Thoracic aorta (tissue), 2 donors: ENCODE data around the gene ARHGAP18. TPM values are rescaled to one million over a fixed set of nuclear protein-coding genes. Genes with fewer than 3 reads are reported as not detected.
"Not testable (repeated sequence)": the region's sequence is repeated elsewhere in the genome, so short reads cannot be mapped to it uniquely, and the experiment has no call there.

Experiments used
- ATAC-seq: fragments of 150-250 bp; one replicate; pipeline ENCODE4 v1.8.0; 2017; ENCODE audit warnings: low read depth; ENCODE audit not compliant: insufficient number of reproducible peaks, low FRiP score
- DNase-seq: peaks from one replicate; pipeline ENCODE4 v3.0.0-alpha.2; 2020; ENCODE audit warnings: low spot score
- H3K27ac ChIP-seq, 2 donors: fragments of 200-600 bp; sonication (generic); 1 replicate in 1 of 2; 2 replicates in 1 of 2; pipeline ENCODE4 v1.5.1; 2016; ENCODE audit warnings: mild to moderate bottlenecking in 2 of 2, moderate library complexity in 2 of 2
- H3K27me3 ChIP-seq: fragments of 200-600 bp; sonication (generic); replicated peaks from 2 replicates; pipeline ENCODE4 v1.6.0; 2016; ENCODE audit warnings: mild to moderate bottlenecking; ENCODE audit not compliant: insufficient read depth
- H3K36me3 ChIP-seq: fragments of 200-600 bp; sonication (generic); one replicate; pipeline ENCODE4 v1.5.1; 2016
- H3K4me1 ChIP-seq, 2 donors: fragments of 200-600 bp; sonication (generic); 1 replicate in 1 of 2; 2 replicates in 1 of 2; pipeline versions ENCODE4 v1.5.1 to v1.6.0; 2016; ENCODE audit warnings: low read depth in 2 of 2, mild to moderate bottlenecking in 1 of 2; ENCODE audit not compliant: control insufficient read depth in 1 of 2
- H3K4me3 ChIP-seq: fragments of 200-600 bp; sonication (generic); 2 replicates; pipeline ENCODE4 v1.5.1; 2016; ENCODE audit warnings: mild to moderate bottlenecking
- H3K9me3 ChIP-seq: fragments of 200-600 bp; sonication (generic); 2 replicates; pipeline ENCODE4 v1.5.1; 2016
- total RNA-seq, 2 donors: library from RNA; depleted of rRNA; stranded (reverse); fragments of >200 nt; gene quantifications; one replicate each; pipeline versions ENCODE4 v1.1.0 to v1.2.3, GENCODE V29; 2016
- TF ChIP-seq, protein P1 (sequence below): fragments of 200-600 bp; sonication (generic); IDR thresholded peaks from one replicate; pipeline ENCODE4 v1.5.1; 2019; ENCODE audit warnings: antibody characterized with exemption

Gene ARHGAP18
- total RNA-seq, 2 donors from 2014 or later, result 24.8 to 37.0 TPM

DNA sequence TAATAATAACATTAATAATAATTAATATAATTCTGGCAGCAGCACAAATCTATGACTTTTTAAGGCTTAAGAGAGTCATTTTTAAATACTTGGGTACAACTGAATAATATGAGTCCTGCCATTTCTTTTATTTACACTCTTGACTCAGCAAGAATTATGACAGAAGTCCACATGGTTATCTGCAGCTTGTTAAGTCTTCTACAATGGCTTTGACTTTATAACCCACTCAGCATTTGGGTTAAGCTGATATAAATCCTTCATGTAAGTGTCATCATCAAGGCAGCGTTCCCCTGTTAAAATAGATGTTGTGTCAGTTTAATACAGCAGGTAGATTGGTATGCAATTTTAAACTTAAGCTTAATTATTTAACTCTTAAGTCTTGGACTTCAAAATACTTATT lies 131.7 kb downstream of the ARHGAP18 start:
- Histone ChIP-seq H3K4me3 (no peak overlapping the region), H3K27me3 (no peaks in the 10 kb centered on the region), H3K9me3 (no peaks in the 10 kb centered on the region), H3K27ac (no peak overlapping the region), H3K36me3 (no peaks in the 10 kb centered on the region), H3K4me1 (no peaks in the 10 kb centered on the region)
- TF ChIP-seq, protein P1, sequence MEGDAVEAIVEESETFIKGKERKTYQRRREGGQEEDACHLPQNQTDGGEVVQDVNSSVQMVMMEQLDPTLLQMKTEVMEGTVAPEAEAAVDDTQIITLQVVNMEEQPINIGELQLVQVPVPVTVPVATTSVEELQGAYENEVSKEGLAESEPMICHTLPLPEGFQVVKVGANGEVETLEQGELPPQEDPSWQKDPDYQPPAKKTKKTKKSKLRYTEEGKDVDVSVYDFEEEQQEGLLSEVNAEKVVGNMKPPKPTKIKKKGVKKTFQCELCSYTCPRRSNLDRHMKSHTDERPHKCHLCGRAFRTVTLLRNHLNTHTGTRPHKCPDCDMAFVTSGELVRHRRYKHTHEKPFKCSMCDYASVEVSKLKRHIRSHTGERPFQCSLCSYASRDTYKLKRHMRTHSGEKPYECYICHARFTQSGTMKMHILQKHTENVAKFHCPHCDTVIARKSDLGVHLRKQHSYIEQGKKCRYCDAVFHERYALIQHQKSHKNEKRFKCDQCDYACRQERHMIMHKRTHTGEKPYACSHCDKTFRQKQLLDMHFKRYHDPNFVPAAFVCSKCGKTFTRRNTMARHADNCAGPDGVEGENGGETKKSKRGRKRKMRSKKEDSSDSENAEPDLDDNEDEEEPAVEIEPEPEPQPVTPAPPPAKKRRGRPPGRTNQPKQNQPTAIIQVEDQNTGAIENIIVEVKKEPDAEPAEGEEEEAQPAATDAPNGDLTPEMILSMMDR, result no peak
- DNase-seq, result no peak
- ATAC-seq, result no peak

DNA sequence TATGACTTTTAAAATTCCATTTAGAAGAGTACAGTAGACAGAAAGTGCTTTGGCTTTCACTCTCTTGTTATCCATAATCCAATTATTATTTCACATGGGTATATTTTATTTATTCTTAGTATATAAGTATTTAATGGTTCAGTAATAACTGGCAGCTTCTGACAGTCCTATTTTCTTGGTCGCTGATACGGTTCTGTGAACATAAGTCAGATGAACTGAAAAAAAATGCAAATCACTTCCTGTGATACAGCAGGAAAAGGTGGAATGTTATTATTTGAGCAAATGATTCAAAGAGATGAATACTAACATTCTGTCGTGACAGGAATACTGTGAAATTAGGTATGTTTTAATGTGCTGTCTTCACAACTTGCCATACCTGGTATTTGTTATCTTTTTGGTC lies 132.3 kb downstream of the ARHGAP18 start:
- TF ChIP-seq, protein P1, result no peak
- DNase-seq (no peak), ATAC-seq (no peak)
- Histone ChIP-seq H3K4me1 (no peaks in the 10 kb centered on the region), H3K4me3 (no peak overlapping the region), H3K9me3 (no peaks in the 10 kb centered on the region), H3K27me3 (no peaks in the 10 kb centered on the region), H3K36me3 (no peaks in the 10 kb centered on the region), H3K27ac (no peak overlapping the region)

DNA sequence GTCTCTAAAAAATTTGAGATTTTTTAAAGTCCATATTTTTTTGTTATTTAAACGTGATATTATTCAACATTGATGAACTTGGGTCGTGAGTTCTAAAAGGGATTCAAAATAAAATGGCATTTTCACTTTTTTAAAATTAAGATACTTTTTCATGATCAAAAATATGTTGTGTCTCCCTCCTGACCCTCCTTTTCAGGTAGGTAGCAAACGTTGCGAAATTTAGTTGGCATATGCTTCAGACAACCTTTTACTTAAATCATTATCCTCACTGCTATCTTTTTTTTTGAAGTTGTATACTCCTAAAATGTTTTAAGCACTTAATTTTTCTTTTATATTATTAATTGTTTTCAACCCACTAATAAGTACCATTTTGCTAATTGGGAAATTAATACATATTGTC lies 133.5 kb downstream of the ARHGAP18 start:
- TF ChIP-seq, protein P1, result no peak
- Histone ChIP-seq H3K36me3 (no peaks in the 10 kb centered on the region), H3K27ac (no peak overlapping the region), H3K9me3 (no peaks in the 10 kb centered on the region), H3K4me1 (no peaks in the 10 kb centered on the region), H3K4me3 (no peak overlapping the region), H3K27me3 (no peaks in the 10 kb centered on the region)
- DNase-seq (no peak), ATAC-seq (no peak)

DNA sequence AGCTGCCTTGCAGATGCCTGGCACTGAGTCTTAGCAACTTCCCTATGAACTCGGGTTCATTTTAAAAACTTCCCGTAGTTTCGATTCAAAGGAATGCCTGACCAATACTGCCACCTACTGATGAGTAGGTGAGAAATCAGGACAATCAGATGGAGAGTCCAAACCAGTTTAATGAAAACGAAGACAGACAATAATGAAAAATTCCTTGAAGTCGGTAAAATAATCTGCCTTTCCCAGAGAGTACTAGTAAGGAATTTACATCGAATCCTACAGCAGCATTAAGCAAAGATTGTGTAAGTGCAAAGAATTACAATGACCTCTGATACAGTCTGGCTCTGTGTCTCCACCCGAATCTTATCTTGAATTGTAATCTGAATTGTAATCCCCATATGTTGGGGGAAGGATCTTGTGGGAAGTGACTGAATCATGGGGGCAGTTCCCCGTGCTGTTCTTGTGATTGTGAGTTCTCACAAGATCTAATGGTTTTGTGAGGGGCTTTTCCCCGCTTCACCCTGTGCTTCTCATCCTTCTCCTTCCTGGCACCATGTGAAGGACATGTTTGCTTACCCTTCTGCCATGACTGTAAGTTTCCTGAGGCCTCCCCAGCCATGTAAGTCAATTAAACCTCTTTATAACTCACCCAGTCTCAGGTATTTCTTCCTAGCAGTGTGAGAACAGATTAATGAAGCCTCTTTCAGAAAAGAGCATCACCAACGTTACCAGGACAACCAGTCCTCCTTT lies 134.4 kb downstream of the ARHGAP18 start:
- Histone ChIP-seq H3K4me1 (no peaks in the 10 kb centered on the region), H3K9me3 (no peaks in the 10 kb centered on the region), H3K4me3 (peak overlapping the region; percentile 66), H3K27ac (no peak overlapping the region), H3K27me3 (no peaks in the 10 kb centered on the region), H3K36me3 (no peaks in the 10 kb centered on the region)
- TF ChIP-seq, protein P1, result peak; percentile 55
- ATAC-seq (no peak), DNase-seq (no peak)

DNA sequence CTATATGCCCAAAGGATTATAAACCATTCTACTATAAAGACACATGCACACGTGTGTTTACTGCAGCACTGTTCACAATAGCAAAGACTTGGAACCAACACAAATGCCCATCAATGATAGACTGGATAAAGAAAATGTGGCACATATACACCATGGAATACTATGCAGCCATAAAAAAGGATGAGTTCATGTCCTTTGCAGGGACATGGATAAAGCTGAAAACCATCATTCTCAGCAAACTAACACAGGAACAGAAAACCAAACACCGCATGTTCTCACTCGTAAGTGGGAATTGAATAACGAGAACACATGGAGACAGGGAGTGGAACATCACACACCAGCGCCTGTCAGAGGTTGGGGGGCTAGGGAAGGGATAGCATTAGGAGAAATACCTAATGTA lies 135.4 kb downstream of the ARHGAP18 start:
- not testable (repeated sequence) for H3K27me3 ChIP-seq, H3K27ac ChIP-seq, DNase-seq, H3K4me3 ChIP-seq, H3K9me3 ChIP-seq, H3K4me1 ChIP-seq, H3K36me3 ChIP-seq, ATAC-seq

DNA sequence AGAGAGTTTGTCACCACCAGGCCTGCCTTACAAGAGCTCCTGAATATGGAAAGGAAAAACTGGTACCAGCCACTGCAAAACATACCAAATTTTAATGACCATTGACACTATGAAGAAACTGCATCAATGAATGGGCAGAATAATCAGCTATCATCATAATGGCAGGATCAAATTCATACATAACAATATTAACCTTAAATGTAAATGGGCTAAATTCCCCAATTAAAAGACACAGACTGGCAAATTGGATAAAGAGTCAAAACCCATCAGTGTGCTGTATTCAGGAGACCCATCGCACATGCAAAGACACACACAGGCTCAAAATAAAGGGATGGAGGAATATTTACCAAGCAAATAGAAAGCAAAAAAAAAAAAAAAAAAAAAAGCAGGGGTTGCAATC lies 139.0 kb downstream of the ARHGAP18 start:
- not testable (repeated sequence) for H3K4me3 ChIP-seq, H3K36me3 ChIP-seq, H3K4me1 ChIP-seq, ATAC-seq, H3K27ac ChIP-seq, H3K27me3 ChIP-seq, DNase-seq, H3K9me3 ChIP-seq
